HepG2 (cell line): Measurements from ENCODE around the gene MFSD12. TPM values are rescaled to one million over a fixed set of nuclear protein-coding genes. Genes with fewer than 3 reads are reported as not detected.

ENCODE experiments used
- ATAC-seq: fragments of 200-7000 bp; cut with Tn5 transposase; 3 replicates; pipeline ENCODE4 v1.9.1; 2020; ENCODE audit warnings: mild to moderate bottlenecking, moderate library complexity
- BruUV-seq: library from RNA; stranded (reverse); fragments of 400-500 nt; replicated peaks from 2 replicates; lab custom pipeline; 2021; lab: Mats Ljungman, UMichigan
- CTCF ChIA-PET: fragments of 300-600 bp; formaldehyde crosslinking; extraction: SDS; loops from one replicate; lab custom pipeline; 2021; ENCODE audit warnings: low total read pairs, inconsistent platforms, low intra/inter-chr PET ratio; lab: Yijun Ruan, JAX
- POLR2A ChIA-PET: fragments of 350-600 bp; sonication (Branson Sonifier 250); formaldehyde crosslinking; loops from one replicate; lab custom pipeline; 2020; ENCODE audit warnings: antibody characterized with exemption, inconsistent platforms; lab: Yijun Ruan, JAX
- DNase-seq: peaks from one replicate; pipeline ENCODE4 v3.0.0-alpha.2; 2015; ENCODE audit warnings: low spot score
- FAIRE-seq: peaks from 3 replicates; lab custom pipeline; 2011; peaks lifted over from hg19 to GRCh38; lab: Jason Lieb, UNC
- H2AFZ ChIP-seq: one replicate; pipeline ENCODE4 v1.6.1; 2011; ENCODE audit warnings: low read length, inconsistent platforms
- H3K27ac ChIP-seq: fragments of 300-600 bp; 3 replicates; pipeline ENCODE4 v1.8.0; 2011; ENCODE audit warnings: mixed run types, mild to moderate bottlenecking, mixed read lengths, low read length, inconsistent platforms; ENCODE audit not compliant: insufficient read depth; ENCODE audit errors: extremely low read length
- H3K27me3 ChIP-seq, 2 experiments: fragments of 200-600 bp in 1 of 2; 2 replicates in 1 of 2; 3 replicates in 1 of 2; pipeline versions ENCODE4 v1.6.0 to v1.8.0; 2011; ENCODE audit warnings: low read length in 2 of 2, mild to moderate bottlenecking in 2 of 2, moderate library complexity in 2 of 2, inconsistent platforms in 1 of 2; ENCODE audit not compliant: insufficient read depth in 2 of 2, control insufficient read depth in 1 of 2
- H3K36me3 ChIP-seq, 2 experiments: fragments of 200-600 bp in 1 of 2; replicated peaks in 1 of 2; 2 replicates in 1 of 2; 3 replicates in 1 of 2; pipeline versions ENCODE4 v1.5.1 to v1.8.0; 2011; ENCODE audit warnings: low read length in 2 of 2, inconsistent platforms in 1 of 2; ENCODE audit not compliant: insufficient read depth in 2 of 2, control insufficient read depth in 1 of 2
- H3K4me1 ChIP-seq: 2 replicates; pipeline ENCODE4 v1.5.1; 2012; ENCODE audit warnings: low read length, inconsistent platforms; ENCODE audit not compliant: insufficient read depth
- H3K4me2 ChIP-seq: 2 replicates; pipeline ENCODE4 v1.6.0; 2011; ENCODE audit warnings: low read depth, low read length, inconsistent platforms
- H3K4me3 ChIP-seq, 3 experiments: fragments of 200-600 bp in 1 of 3; sonication (generic), shearing (Covaris generic) in 1 of 3; replicated peaks in 1 of 3; 2 replicates each; pipeline ENCODE4 v1.5.1; 2011 to 2016; ENCODE audit warnings: low read length in 3 of 3, inconsistent platforms in 2 of 3, low read depth in 2 of 3, mild to moderate bottlenecking in 2 of 3, control low read depth in 1 of 3, mixed read lengths in 1 of 3; ENCODE audit not compliant: insufficient read depth in 1 of 3
- H3K79me2 ChIP-seq: one replicate; pipeline ENCODE4 v1.6.1; 2011; ENCODE audit warnings: low read length, inconsistent platforms; ENCODE audit not compliant: insufficient read depth
- H3K9ac ChIP-seq: 2 replicates; pipeline ENCODE4 v1.6.0; 2011; ENCODE audit warnings: mild to moderate bottlenecking, low read depth, low read length, inconsistent platforms; ENCODE audit not compliant: insufficient read depth
- H3K9me3 ChIP-seq: 2 replicates; pipeline ENCODE4 v1.5.1; 2012; ENCODE audit warnings: mild to moderate bottlenecking, low read length
- H4K20me1 ChIP-seq: 2 replicates; pipeline ENCODE4 v1.6.0; 2011; ENCODE audit warnings: inconsistent platforms, mild to moderate bottlenecking, low read length, moderate library complexity; ENCODE audit not compliant: insufficient read depth
- BORCS8-MEF2B ChIP-seq: sonication (generic); formaldehyde crosslinking; IDR thresholded peaks from 2 replicates; pipeline ENCODE4 v1.8.0; 2022; ENCODE audit warnings: mild to moderate bottlenecking, missing genetic modification reagents
- CBX1 ChIP-seq: IDR thresholded peaks from one replicate; pipeline ENCODE4 v1.6.1; 2016; ENCODE audit warnings: antibody characterized with exemption, low read depth
- HINFP ChIP-seq: sonication (generic); formaldehyde crosslinking; IDR thresholded peaks from 2 replicates; pipeline ENCODE4 v1.4.0; 2020; ENCODE audit warnings: low read depth, mild to moderate bottlenecking, missing genetic modification reagents
- KDM3A ChIP-seq: IDR thresholded peaks from 2 replicates; pipeline ENCODE4 v1.6.1; 2018; ENCODE audit warnings: low read depth, missing compliant biosample characterization
- SRSF1 ChIP-seq: fragments of 200-400 bp; formaldehyde crosslinking; optimal IDR thresholded peaks from 2 replicates; pipeline ENCODE3; 2017; ENCODE audit warnings: mild to moderate bottlenecking, low read depth, low read length, moderate library complexity
- THAP8 ChIP-seq: sonication (generic); formaldehyde crosslinking; IDR thresholded peaks from 2 replicates; pipeline ENCODE4 v1.5.1; 2020; ENCODE audit warnings: missing genetic modification reagents, mild to moderate bottlenecking, borderline replicate concordance
- ZNF225 ChIP-seq: sonication (generic); formaldehyde crosslinking; IDR thresholded peaks from 2 replicates; pipeline ENCODE4 v1.4.0; 2020; ENCODE audit warnings: mild to moderate bottlenecking, missing genetic modification reagents
- ZNF260 ChIP-seq: sonication (generic); formaldehyde crosslinking; IDR thresholded peaks from 2 replicates; pipeline ENCODE4 v1.4.0; 2020; ENCODE audit warnings: missing genetic modification reagents, low read depth, mild to moderate bottlenecking, borderline replicate concordance
- ZNF280D ChIP-seq: sonication (generic); formaldehyde crosslinking; IDR thresholded peaks from 2 replicates; pipeline ENCODE4 v1.5.1; 2020; ENCODE audit warnings: mild to moderate bottlenecking, missing genetic modification reagents
- ZNF570 ChIP-seq: sonication (generic); formaldehyde crosslinking; IDR thresholded peaks from 2 replicates; pipeline ENCODE4 v1.4.0; 2020; ENCODE audit warnings: mild to moderate bottlenecking, missing genetic modification reagents, borderline replicate concordance
- ZNF629 ChIP-seq: sonication (generic); formaldehyde crosslinking; conservative IDR thresholded peaks from 2 replicates; pipeline ENCODE4 v1.5.0; 2020; ENCODE audit warnings: missing genetic modification reagents
- ZNF724P ChIP-seq: sonication (generic); formaldehyde crosslinking; IDR thresholded peaks from 2 replicates; pipeline ENCODE4 v1.8.0; 2022; ENCODE audit warnings: missing genetic modification reagents, borderline replicate concordance
- WGBS: methylation state at CpG from one replicate; pipeline ENCODE4 v1.1.6; 2017; ENCODE audit warnings: low lambda C conversion rate; 5-methylcytosine and 5-hydroxymethylcytosine counted together
- in situ Hi-C: cut with HindIII; loops from 2 replicates; pipeline ENCODE4 v1.10.0; 2017; ENCODE audit warnings: low pct_unique_long_range_greater_than_20kb; ENCODE audit not compliant: extremely low pct_ligation_motif_present
- intact Hi-C: fragments of 100-400 bp; cut with micrococcal nuclease; formaldehyde crosslinking; loops from one replicate; pipeline ENCODE4 v1.10.0; 2022; ENCODE audit not compliant: unreplicated experiment
- polyA plus RNA-seq, 8 experiments: library from polyadenylated mRNA; depleted of rRNA in 3 of 8; stranded (reverse) in 7 of 8; unstranded in 1 of 8; fragments of >200 nt; fragmentation: Illumina TruSeq in 4 of 8; extraction: Trizol in 4 of 8; gene quantifications; 2 replicates each; pipeline versions ENCODE4 v1.2.1 to v1.2.3, GENCODE V29; 2011 to 2016; ENCODE audit warnings: low read depth in 4 of 8, missing spikeins in 1 of 8, mixed read lengths in 1 of 8; ENCODE audit not compliant: insufficient read depth in 1 of 8
- total RNA-seq, 5 experiments: library from RNA; depleted of rRNA; stranded (reverse); fragments of >200 nt; fragmentation: Illumina TruSeq; extraction: Trizol; gene quantifications; 2 replicates each; pipeline ENCODE4 v1.2.3, GENCODE V29; 2016; ENCODE audit warnings: low read depth in 1 of 5

The MFSD12 gene
- total and polyA plus RNA-seq, 2 of the 13 experiments (the other 11 are each of a cell fraction or from before 2014, with no cell fraction given), result 27.2 to 29.1 TPM

GRCh38 chr19:3589439-3589838, 32.1 kb upstream of the MFSD12 start:
- H3K36me3 ChIP-seq, result no peaks in the 10 kb centered on the region
- no CpG with 5 or more reads among the region's 11 CpGs for WGBS
- H3K79me2 ChIP-seq, result no peaks in the 10 kb centered on the region
- no peaks in the 10 kb centered on the region for H3K9me3 ChIP-seq
- H3K4me3 ChIP-seq, result no peak overlapping the region
- no peak overlapping the region for H3K9ac ChIP-seq
- BruUV-seq, result no TSS peak
- no peak overlapping the region for H3K4me2 ChIP-seq
- in situ Hi-C loops (no loop called here), intact Hi-C loops (no loop called here)
- H2AFZ ChIP-seq, result no peak overlapping the region
- ChIA-PET POLR2A (no interaction called here), CTCF (no interaction called here)
- no peaks in the 10 kb centered on the region for H3K4me1 ChIP-seq
- no peak for ATAC-seq
- H3K27me3 ChIP-seq, result peaks cover 5 to 30% of the 10 kb centered on the region in 2 experiments; a peak in 4 of 5 replicates
- no peak for TF ChIP-seq THAP8 (CRISPR knock-in tag)
- peak; percentile 34; the same call in 1 of the 2 replicates for TF ChIP-seq ZNF629
- DNase-seq, result no peak
- no peak overlapping the region for H3K27ac ChIP-seq
- FAIRE-seq, result no peak
- no peaks in the 10 kb centered on the region for H4K20me1 ChIP-seq

- CTCF ChIA-PET, result interaction anchor here (1.4 kb wide), 1 partner anchor 42 kb away, joined by 5 read pairs; no protein-coding TSS in a partner anchor
- intact Hi-C loops, result no loop called here
- Histone ChIP-seq H3K4me2 (no peak overlapping the region), H2AFZ (no peak overlapping the region), H3K36me3 (no peaks in the 10 kb centered on the region), H3K9me3 (no peaks in the 10 kb centered on the region), H3K4me1 (no peaks in the 10 kb centered on the region), H3K9ac (no peak overlapping the region), H3K79me2 (no peaks in the 10 kb centered on the region), H3K27me3 (peaks cover 3 to 23% of the 10 kb centered on the region in 2 experiments; a peak in 4 of 5 replicates), H3K4me3 (no peak overlapping the region), H3K27ac (no peak overlapping the region), H4K20me1 (no peaks in the 10 kb centered on the region)
- DNase-seq, result no peak
- no TSS peak for BruUV-seq
- POLR2A ChIA-PET, result no interaction called here
- WGBS, result 34% methylated on average over 16 of the region's 31 CpGs
- in situ Hi-C loops, result no loop called here
- FAIRE-seq, result no peak
- no peak for ATAC-seq
- no peak for TF ChIP-seq ZNF724P
- no peak for TF ChIP-seq BORCS8-MEF2B
- no peak for TF ChIP-seq KDM3A (CRISPR knock-in tag)
- TF ChIP-seq ZNF280D (CRISPR knock-in tag), result no peak
- no peak for TF ChIP-seq HINFP
- no peak for TF ChIP-seq ZNF570 (CRISPR knock-in tag)
- TF ChIP-seq ZNF225 (CRISPR knock-in tag), result no peak
- TF ChIP-seq CBX1, result no peak
- TF ChIP-seq ZNF260, result no peak
- TF ChIP-seq SRSF1, result no peak
Measured at GRCh38 chr19:3586707-3587346, 29.4 kb upstream of the MFSD12 start.
